ENCODE measurements around the gene MCOLN3.

DNA sequence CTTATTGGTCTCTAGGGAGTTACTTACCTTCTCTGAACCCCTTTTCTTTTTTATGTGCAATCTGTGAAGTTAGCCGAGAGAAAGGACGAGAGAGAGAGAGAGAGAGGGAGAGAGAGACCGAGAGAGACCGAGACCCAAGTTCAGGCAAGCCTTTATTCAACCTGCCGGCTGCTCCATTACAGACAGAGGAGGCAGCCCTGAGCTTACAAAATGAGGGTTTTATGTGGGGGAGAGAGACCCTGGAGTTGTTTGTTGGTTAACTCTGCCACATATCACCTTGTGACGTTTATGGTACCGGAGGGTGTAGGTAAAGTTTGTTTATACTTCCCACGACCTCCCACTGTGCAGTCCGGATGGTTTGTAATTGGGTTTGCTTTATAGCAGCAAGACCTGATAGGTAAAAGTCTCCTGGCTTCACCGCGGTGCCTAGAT is 1.5 kb upstream of the MCOLN3 start:
- TF ChIP-seq, protein P1, sequence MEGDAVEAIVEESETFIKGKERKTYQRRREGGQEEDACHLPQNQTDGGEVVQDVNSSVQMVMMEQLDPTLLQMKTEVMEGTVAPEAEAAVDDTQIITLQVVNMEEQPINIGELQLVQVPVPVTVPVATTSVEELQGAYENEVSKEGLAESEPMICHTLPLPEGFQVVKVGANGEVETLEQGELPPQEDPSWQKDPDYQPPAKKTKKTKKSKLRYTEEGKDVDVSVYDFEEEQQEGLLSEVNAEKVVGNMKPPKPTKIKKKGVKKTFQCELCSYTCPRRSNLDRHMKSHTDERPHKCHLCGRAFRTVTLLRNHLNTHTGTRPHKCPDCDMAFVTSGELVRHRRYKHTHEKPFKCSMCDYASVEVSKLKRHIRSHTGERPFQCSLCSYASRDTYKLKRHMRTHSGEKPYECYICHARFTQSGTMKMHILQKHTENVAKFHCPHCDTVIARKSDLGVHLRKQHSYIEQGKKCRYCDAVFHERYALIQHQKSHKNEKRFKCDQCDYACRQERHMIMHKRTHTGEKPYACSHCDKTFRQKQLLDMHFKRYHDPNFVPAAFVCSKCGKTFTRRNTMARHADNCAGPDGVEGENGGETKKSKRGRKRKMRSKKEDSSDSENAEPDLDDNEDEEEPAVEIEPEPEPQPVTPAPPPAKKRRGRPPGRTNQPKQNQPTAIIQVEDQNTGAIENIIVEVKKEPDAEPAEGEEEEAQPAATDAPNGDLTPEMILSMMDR (conservative IDR thresholded peaks at IDR 0.05; ENCODE audit: low read depth, low read length): no peak
- TF ChIP-seq EZH2 (IDR thresholded peaks at IDR 0.05; ENCODE audit: borderline replicate concordance, low read depth, low read length, poor library complexity, severe bottlenecking): no peak
